ENCODE measurements around the gene TFF2. TPM values are rescaled to one million over a fixed set of nuclear protein-coding genes. Genes with fewer than 3 reads are reported as not detected.

TFF2 gene
- total RNA-seq, 3 donors from 2014 or later (not counting 1 experiment from before 2014, with no cell fraction given) = not detected

DNA sequence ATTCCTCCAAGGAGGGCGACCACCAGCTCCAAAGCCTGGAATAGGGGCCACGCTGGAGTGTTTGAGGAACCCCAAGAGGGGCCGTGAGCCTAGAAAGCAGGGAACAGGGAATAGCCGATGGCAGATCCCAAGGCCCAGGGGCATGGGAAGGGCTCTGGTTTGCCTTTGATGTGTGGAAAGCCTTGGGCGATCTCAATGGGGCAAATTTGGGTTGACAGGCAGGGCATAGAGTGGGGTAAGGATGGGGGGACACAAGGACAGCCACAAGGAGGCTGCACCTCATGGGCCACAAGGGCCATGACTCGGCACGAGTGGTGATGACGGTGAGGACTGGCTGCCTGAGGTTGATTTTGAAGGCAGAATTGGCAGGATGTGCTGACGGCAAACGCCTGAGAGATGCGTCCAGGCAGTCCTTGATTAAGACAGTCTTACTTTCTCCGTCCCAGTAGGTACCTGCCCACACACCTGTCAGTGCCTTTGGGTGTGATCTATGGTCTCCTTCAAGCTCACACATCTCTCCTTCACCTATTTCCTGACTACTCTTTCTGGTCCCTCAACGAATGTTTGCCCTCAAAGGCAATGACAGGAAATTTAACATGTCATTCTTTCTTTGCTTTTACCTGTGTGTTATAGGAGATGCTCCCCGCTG is 47.1 kb upstream of the TFF2 start:
- H3K4me3 ChIP-seq (ENCODE audit: low read length) = no peak overlapping the region
- H3K27ac ChIP-seq (ENCODE audit: low read length) = no peak overlapping the region
- Mint-ChIP-seq H3K9me3 (peaks cover 3 to 5% of the 10 kb centered on the region in 2 donors), H3K27ac (no peak overlapping the region), H3K27me3 (ENCODE audit: low read depth in 2 of 2) (peaks cover 26 to 41% of the 10 kb centered on the region in 2 donors), H3K36me3 (peaks cover 6% of the 10 kb centered on the region), H3K4me3 (no peak overlapping the region), H3K4me1 (no peaks in the 10 kb centered on the region)
- ATAC-seq (no peak), DNase-seq (peak in 1 of 2 donors; percentile 48)
- intact Hi-C loops (cut with micrococcal nuclease) = no loop called here
- H3K4me1 ChIP-seq (ENCODE audit: control insufficient read depth, insufficient read depth, low read length) = peaks cover 3% of the 10 kb centered on the region
- no peaks in the 10 kb centered on the region for H3K9me3 ChIP-seq (ENCODE audit: control insufficient read depth, insufficient read depth, low read length)
- TF ChIP-seq, protein P1, sequence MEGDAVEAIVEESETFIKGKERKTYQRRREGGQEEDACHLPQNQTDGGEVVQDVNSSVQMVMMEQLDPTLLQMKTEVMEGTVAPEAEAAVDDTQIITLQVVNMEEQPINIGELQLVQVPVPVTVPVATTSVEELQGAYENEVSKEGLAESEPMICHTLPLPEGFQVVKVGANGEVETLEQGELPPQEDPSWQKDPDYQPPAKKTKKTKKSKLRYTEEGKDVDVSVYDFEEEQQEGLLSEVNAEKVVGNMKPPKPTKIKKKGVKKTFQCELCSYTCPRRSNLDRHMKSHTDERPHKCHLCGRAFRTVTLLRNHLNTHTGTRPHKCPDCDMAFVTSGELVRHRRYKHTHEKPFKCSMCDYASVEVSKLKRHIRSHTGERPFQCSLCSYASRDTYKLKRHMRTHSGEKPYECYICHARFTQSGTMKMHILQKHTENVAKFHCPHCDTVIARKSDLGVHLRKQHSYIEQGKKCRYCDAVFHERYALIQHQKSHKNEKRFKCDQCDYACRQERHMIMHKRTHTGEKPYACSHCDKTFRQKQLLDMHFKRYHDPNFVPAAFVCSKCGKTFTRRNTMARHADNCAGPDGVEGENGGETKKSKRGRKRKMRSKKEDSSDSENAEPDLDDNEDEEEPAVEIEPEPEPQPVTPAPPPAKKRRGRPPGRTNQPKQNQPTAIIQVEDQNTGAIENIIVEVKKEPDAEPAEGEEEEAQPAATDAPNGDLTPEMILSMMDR (IDR thresholded peaks at IDR 0.05) = no peak
- 85% methylated on average over 14 of the region's 14 CpGs for whole genome bisulfite sequencing (ENCODE audit: insufficient coverage)
- no peaks in the 10 kb centered on the region for H3K36me3 ChIP-seq (ENCODE audit: control insufficient read depth, insufficient read depth, low read length)
- no peaks in the 10 kb centered on the region for H3K27me3 ChIP-seq (ENCODE audit: control insufficient read depth, insufficient read depth, low read length)

DNA sequence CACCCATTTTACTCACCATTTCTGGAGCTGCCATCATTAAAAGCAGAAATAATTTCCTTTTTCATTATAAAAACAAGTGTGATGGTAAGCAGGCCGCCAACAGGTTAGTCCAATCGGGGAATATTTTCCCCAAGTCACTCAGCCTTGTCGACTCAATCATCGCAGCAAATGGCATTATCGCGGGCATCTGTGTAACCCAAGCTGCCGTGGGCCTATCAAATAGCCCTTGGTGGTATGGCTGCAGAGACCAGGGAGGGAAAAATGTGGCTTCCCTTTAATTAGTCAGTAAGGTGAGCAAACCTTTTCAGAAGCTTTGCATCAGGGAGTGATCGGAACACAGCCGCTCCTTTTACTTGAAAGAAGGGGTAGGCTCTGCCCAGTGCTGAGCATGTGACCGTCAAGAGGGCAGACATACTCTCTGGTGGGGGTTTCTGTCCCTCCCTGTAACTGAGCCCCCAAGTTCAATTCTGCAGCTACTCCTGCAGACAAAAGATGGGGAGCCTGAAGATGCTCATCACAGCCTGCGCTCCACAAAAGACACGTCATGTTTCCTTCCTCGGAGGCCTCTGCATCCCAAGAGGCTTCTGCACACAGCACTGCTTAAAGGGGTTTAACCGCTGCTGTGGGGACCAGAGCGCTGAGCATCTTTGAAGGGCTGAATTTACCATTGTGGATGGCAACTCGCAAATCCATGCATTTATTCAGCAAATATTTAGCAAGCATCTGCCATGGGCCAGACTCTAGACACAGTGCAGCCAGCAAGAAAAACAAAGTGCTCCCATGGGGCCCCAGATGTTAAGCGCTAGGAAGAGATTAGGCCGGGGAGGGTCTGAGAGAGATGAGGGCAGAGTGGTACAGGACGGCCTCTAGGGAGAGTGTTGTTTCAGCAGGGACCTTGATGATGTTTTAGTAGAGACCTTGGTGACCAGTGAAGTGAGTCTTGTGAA is 46.3 kb upstream of the TFF2 start:
- Histone ChIP-seq H3K4me1 (ENCODE audit: control insufficient read depth, insufficient read depth, low read length) (peaks cover 5% of the 10 kb centered on the region), H3K9me3 (ENCODE audit: control insufficient read depth, insufficient read depth, low read length) (no peaks in the 10 kb centered on the region), H3K36me3 (ENCODE audit: control insufficient read depth, insufficient read depth, low read length) (no peaks in the 10 kb centered on the region), H3K4me3 (ENCODE audit: low read length) (no peak overlapping the region), H3K27ac (ENCODE audit: low read length) (no peak overlapping the region), H3K27me3 (ENCODE audit: control insufficient read depth, insufficient read depth, low read length) (no peaks in the 10 kb centered on the region)
- TF ChIP-seq, protein P1 (IDR thresholded peaks at IDR 0.05) = no peak
- H3K36me3 Mint-ChIP-seq = peaks cover 6% of the 10 kb centered on the region
- H3K27ac Mint-ChIP-seq = no peak overlapping the region
- H3K9me3 Mint-ChIP-seq = peaks cover 3 to 5% of the 10 kb centered on the region in 2 donors
- intact Hi-C loops (cut with micrococcal nuclease) = no loop called here
- H3K4me3 Mint-ChIP-seq = no peak overlapping the region
- H3K4me1 Mint-ChIP-seq = no peaks in the 10 kb centered on the region
- no peak for DNase-seq
- WGBS (ENCODE audit: insufficient coverage) = 87% methylated on average over 19 of the region's 19 CpGs
- no peak for ATAC-seq
- peaks cover 25 to 43% of the 10 kb centered on the region in 2 donors for H3K27me3 Mint-ChIP-seq (ENCODE audit: low read depth in 2 of 2)

DNA sequence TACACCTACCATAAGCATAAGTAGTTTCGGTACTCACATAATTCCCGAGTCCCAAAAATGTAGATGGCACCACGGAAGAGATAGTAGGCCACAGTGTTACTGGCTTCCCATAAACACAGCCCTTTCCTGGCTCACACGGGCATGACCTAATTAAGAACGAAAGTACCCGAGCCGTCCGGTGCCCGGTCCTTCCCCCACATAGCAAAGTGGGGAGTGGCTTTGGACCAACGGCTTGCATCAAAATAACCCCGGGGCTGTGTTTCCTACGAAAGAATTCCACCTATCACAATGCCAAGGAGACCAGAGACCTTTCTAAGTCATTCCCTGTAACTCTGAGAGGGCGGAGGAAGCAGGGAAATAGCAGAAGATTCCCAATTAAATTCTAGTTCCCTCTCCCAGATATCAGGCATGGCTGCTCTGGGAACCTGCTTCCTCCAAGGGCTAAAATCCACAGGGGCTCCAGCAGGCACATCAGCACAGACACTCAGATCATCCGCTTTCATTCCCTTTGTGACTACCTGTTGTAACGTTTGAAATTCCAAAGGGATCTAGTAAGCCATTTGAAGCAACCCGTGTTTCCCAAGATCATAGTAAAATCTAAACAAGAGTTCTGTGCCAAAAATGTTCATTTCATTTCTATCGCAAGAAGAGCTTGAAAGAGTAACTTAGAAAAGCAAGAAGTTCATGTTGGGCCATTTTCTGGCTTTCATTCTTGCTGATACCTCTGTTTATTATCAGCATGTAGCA is 45.3 kb upstream of the TFF2 start, which contains the start of gene TMPRSS3:
TSS of gene TMPRSS3 (minus strand) at position 148 of the 747 bp plus-strand sequence. CDS start 635 bp downstream, outside the sequence.
- Histone ChIP-seq H3K27me3 (ENCODE audit: control insufficient read depth, insufficient read depth, low read length) (no peaks in the 10 kb centered on the region), H3K36me3 (ENCODE audit: control insufficient read depth, insufficient read depth, low read length) (no peaks in the 10 kb centered on the region), H3K4me1 (ENCODE audit: control insufficient read depth, insufficient read depth, low read length) (peaks cover 5% of the 10 kb centered on the region), H3K27ac (ENCODE audit: low read length) (no peak within 1 kb of the TSS), H3K4me3 (ENCODE audit: low read length) (no peak within 1 kb of the TSS), H3K9me3 (ENCODE audit: control insufficient read depth, insufficient read depth, low read length) (no peaks in the 10 kb centered on the region)
- DNase-seq (no peak), ATAC-seq (no peak)
- TF ChIP-seq, protein P1 (IDR thresholded peaks at IDR 0.05) = no peak
- no peaks in the 10 kb centered on the region for H3K36me3 Mint-ChIP-seq
- intact Hi-C loops (cut with micrococcal nuclease) = no loop called here
- H3K4me3 Mint-ChIP-seq = no peak within 1 kb of the TSS
- H3K4me1 Mint-ChIP-seq = no peaks in the 10 kb centered on the region
- H3K27ac Mint-ChIP-seq = no peak within 1 kb of the TSS
- no peaks in the 10 kb centered on the region for H3K9me3 Mint-ChIP-seq
- 86% methylated on average over 17 of the region's 17 CpGs for WGBS (ENCODE audit: insufficient coverage)
- H3K27me3 Mint-ChIP-seq (ENCODE audit: low read depth in 2 of 2) = peaks cover 23 to 43% of the 10 kb centered on the region in 2 donors

Measured in natural killer cell (primary cell).